GM18499 (cell line): Measurements from ENCODE around the gene ALDH3B2.
"Not testable (repeated sequence)": the region's sequence is repeated elsewhere in the genome, so short reads cannot be mapped to it uniquely, and the experiment has no call there.

Experiments
- ATAC-seq: cut with Tn5 transposase; IDR thresholded peaks from one replicate; pipeline ENCODE4 v1.9.1; 2021; ENCODE audit warnings: moderate number of reproducible peaks; ENCODE audit not compliant: insufficient read depth, unreplicated experiment

Gene ALDH3B2

DNA sequence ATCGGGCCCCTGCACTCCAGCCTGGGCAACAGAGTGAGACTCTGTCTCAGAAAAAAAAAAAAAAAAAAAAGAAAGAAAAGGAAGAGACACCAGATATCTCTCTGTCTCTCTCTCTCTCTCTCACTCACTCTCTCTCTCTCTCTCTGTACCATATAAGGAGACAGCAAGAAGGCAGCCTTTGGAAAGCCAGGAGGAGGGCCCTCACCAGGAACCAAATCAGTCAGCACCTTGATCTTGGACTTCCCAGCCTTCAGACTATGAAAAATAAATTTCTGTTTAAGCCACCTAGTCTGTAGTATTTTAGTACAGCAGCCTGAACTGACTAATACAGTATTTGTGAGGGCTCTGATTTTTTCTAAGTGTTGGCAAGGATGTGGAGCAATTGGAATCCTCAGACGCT is 13.6 kb upstream of the ALDH3B2 start:
- no peak for ATAC-seq

DNA sequence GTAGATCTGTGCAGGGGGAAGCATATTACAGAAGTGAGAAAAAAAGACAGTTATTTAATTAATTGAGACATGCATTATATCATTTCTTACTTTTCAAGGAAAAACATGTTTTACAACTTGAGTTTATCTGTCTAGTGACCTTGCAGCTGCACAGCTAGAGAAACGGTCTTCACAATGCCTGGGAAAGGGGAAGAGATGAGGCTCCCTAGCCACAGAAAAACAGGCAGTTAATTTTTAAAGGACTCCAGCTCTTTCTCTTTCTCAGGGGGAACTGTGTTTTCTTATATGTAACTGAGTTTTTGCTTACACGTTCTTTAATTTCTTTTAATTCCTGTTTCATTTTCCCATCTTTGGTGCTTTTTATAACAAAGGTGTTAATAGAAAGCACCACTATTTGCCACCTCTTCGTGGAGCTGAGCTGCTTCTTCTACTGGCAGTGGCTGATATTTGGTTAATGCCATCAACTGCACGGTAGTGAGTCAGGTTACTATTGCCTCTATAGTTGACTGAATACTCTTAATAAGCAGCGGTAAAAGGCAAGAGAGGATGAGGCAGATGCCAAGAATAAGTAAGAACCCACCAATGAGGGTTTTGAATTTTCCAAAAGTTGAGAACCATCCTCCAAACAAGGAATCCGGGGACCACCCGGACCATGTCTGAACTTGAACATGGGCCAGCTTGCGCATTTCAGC is 11.4 kb upstream of the ALDH3B2 start:
- not testable (repeated sequence) for ATAC-seq

DNA sequence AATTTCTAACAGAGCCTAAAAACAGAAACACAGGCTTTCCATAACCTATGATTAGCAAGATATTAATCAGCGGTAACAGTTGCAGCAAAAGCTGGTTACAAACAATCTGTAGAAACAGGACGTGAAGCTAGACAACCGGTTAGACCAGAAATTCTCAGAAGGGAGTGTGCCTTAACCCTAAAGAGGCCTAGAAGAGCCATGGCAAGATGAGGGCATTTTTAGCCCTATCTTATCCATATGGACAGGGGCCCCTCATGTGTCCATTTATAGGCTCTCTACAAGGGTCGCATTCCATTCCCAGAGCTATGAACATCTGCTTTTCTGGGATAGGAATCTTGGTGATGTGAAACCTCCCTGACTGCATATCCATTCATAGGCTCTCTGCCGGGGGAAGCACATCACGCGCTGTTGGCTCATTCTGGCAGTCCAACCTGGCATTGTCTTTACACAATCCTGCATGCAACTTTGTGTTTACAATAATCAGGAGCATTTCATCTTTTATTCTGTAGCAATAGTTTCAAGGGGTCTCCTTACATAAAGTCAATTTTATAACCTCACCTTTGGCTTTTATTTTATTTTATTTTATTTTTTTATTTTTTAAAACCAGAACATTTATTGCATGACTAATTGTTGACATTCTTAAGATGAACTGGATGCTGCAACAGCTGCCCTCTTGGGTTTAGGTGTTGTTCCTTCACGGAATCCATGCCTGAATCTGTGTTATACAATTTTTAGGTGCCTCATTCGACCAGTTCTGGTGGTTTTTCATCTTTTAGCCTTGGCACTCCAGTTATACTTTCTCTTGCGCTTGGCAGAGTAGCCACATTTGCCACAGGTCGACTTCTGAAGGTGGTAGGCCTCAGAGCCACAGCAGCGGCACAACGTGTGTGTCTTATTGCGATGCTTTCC is 8.0 kb upstream of the ALDH3B2 start:
- not testable (repeated sequence) for ATAC-seq

DNA sequence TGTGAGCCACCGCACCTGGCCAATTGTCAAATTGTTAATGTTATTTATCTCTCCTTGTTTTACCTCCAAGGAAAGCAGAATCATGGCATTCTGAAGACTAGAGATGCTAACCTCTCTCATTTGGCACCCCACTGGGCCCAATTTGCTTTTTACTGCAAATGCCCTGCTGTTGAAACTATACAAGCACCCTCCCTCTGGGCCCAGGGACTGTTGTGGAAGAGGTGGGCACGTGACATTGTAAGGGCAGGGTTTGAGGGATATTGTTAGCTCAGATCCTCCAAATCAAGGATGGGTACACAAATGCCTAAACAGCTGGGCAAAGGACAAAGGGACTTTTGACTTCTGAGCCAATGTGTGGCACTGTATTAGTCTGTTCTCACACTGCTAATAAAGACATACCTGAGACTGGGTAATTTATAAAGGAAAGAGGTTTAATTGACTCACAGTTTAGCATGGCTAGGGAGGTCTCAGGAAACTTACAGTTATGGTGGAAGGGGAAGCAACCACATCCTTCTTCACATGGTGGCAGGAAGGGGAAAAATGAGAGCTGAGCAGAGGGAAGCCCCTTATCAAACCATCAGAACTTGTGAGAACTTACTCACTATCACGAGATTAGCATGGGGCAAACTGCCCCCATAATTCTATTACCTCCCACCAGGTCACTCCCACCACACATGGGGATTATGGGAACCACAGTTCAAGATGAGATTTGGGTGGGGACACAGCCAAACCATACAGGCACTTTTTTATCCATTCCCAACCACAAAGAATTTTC is 6.5 kb upstream of the ALDH3B2 start:
- ATAC-seq: no peak

DNA sequence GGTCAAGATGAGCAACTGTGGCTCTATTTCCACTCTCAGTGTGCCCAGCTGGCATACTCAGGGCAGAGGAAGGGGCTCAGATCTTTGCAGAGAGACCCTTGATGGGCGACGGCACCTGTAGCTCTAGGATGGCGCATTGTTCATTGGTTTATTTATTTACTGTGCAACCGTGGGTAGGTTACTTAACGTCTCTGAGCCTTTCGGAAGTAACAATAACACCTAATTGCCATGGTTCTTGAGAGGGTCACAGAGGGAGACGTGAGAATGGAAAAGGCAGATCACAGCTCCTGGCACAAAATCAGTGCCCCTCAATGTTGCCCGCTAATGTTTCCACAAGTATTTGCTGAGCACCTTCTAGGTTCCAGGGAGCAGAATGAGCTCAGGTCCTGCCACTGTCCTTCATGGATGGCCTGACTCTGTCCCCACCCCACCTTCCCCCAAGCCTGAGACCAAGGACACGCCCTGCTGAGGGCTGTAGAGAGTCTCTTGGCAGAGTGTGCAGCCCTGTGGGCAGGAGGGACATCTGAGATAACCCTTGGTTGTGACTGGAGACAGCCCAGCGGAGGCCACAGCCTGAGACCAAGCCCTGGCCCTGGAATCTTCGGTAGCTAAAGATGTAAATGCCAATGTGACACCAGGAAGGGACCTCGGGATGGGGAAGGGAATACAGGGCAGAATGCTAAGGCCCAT is 780 bp upstream of the ALDH3B2 start:
- no peak for ATAC-seq

DNA sequence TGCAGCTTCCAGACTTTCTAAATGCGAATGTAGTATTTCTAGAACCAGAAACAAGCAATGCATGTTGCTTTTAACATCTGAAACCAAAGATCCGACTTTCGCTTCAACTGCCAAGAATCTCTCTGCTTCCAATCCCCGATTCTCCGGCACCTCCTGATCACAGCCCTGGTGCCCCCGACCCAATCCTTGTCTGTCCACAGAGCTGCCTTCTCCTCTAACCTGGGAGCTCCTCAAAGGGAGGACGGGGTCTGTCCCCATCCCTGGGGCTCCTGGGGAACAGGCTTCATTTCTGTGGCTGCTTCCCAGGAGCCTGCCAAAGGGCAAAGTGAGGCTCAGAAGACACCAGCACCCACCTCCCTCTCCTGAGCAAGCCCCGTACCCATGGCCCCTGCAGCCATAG is 521 bp downstream of the ALDH3B2 start:
- no peak for ATAC-seq

DNA sequence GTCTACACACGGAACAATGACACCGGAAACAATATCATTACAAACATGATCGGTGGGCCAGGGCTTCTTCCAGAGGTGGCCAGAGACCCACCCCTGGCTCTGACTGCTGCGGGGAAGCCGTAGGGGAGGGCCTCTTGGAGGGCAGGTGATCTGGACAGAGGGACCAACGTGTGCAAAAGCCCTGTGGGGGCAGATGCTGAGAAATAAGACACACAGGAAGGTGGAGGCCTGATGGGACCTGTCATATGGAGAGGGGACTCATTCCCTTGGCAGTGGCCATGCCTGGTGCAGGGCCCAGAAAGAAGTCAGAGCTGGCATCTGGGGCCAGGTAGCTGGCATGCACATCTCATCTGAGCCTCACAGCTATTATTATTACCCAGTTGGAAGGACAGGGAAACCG is 1.1 kb downstream of the ALDH3B2 start:
- ATAC-seq: no peak

DNA sequence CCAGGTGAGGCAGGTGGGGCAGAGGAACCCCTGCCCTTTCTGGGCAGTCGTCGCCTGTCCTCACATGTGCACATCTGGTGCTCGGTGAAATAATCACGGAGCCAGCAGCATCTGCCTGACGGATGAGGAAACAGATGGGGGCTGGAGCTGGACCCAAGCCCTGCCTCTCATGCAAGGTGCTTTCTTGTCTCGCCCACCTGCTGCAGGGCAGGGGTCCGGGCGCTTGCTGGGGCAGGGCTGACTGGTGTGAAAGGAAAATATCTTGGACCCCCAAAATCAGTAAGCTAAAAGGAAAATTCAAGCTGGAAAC is 3.3 kb downstream of the ALDH3B2 start:
- ATAC-seq: no peak

DNA sequence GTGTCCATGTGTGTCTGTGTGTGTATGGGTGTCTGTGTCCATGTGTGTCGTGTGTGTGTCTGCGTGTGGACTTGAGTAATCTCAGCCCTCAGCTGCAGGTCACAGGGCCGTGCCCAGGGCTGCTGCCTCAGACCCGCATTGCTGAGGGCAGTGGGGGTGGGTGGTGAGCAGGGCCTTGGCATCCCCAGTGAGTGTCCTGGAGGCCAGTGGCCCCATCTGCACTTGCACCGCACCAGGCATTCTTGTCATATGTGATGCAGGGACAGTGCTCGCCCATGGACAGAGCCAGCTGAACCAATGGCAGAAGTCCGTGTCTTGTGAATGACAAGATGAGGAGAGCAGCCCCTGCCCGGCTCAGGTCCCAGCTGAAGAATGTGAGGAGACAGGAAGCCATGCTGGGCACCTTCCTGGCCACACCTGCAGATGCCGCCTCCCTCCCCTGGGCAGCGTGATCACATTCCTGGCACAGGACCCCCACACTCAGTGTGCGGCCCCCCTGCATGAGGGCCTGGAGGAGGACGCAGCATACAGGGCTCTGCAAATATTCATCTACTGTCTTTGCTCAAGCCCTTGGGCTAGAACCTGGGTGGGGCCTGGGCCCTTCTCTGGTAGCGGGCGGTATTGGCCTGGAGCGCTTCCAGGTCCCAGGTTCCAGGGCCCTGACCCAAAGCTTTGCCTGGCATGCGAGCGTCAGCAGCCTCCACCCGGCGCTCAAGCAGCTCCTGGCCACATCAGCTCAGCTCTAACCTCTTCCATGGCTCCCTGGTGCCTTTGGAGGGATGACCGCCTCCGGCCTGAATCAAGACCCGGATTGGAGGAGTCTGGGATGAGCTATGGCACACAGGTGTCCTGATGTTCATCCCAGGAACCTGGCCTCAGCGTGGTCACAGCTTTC is 3.9 kb downstream of the ALDH3B2 start:
- ATAC-seq: no peak

DNA sequence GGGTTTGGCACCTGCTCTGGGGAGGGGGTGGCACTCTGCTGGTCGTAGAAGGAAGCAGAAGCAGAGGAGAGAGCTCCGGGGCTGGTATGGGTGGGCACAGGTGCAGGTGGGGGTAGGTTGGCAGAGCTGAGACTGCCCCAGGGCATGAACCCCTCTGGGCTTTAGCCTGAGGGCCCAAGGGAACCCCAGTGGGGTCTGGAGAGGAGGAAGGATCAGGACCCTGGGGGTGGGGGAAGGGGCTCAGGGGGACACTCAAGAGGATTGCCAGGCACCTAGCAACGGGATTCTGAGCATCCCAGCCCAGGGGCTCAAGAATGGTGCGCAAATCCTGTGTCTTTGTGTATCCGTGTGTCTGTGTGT is 6.3 kb downstream of the ALDH3B2 start:
- ATAC-seq: no peak

DNA sequence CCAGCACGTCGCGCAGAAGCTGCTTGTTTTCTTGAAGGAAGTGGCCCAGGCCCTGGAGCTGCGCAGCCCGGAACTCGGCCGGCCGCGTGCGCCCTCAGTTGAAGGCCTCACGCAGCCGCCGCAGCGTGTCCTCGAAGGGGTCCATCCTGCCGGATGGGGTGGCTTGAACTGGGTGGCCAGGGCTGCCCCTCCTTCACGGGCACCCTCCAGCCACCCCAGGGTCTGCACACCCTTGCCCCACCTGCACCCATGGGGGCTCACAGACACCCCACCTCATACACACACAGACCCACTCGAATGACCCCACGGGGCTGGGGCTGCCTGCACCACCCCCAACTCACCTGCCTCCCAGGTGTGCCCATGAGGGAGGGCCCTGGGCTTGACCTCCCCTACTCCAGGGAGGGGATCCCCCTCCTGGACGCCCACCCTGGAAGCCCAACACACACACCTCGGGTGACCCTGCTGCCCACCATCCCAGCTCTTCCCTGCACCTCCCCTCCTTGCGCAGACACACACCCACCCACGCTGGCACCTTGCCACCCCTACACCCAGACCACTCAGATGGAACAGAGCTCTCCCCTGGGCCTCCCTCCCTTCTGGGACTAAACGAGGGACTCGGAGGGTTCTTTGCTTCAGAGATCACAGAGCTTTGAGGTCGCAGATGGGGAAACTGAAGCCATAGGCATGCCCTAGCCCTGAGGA is 6.8 kb downstream of the ALDH3B2 start:
- no peak for ATAC-seq

DNA sequence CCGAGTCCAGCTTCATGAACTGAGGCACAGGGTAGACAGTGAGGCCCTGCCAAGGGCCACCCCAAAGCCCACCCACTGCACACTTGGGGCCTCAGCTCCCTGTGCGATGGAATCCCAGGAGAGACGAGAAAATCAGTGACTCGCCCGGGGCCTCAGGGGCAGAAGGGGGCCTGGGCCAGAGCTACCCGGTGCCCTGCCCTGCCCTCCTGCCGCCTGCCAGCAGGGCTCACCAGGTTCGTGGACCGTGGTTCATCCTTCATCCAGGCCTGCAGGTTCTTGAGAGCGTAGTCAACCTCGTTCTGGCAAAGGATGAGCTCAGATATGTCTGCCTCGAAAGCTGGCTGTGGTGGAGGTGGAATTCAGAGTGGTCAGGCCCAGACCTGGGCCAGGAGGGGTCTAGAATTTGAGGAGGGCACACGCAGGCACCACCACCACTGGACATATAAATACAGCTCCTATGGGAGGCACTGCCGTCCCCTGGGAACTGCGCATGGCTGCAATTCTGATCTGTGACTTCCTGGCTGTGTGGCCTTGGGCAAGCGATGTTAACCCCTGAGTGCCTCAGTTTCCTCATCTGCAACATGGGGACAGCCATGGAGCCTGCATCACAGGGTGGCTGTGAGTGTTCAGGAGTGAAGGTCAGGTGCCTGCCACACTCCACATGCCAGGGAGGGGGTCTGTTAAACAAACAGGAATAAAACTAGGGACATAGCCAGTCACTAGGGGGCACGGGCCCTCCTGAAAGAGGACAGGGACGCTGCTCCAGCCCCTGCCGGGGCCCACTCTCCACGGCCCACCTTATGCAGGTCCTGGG is 7.5 kb downstream of the ALDH3B2 start:
- ATAC-seq: no peak

DNA sequence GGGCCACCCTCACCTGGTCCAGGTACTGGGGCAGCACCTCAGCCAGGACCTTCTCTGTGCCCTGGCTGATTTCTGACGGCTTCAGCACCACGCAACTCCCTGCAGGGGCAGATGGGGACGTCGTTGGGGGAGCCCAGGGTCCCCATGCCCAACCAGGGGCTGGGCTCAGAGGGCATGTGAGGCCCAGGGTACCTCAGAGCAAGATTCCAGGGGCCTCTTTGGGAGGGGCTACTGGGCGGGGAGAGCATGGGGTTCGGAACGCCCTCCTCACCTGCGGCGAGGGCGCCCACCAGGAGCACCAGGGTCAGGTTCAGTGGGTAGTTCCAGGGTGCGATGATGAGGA is 8.1 kb downstream of the ALDH3B2 start:
- no peak for ATAC-seq

DNA sequence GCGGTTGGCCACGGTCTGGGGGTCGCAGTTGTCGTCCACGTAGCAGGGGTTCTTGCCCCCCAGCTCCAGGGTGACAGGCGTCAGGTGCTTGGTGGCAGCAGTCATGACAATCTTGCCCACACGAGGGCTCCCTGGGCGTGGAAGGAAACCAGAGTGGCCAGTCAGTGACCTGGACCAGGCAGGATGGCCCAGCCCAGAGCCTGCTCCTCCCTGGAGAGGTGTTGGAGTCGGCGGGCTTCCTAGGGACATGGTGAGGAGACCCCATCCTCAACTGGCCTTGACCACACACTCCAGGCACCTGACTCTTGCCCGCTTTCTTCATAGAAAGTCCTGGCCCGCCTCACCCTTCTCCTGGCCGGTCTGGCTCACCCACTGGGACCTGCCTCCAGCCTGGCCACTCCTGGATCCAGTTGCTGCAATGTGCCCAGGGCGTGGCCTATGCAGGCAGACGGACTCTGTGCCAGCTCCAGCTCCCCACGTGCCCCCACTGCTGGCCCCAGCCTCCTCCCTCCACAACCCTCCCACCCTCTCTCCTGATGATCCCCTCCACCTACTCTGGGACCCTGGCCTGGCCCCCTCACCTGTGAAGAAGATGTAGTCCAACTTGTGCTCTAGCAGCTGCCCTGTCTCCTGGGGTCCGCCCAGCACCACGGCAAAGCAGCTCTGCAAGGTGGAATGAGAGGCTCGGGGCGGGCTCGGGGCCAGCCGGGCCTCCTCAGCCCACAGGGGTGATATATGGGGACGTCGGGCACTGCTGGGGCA is 8.7 kb downstream of the ALDH3B2 start:
- ATAC-seq: no peak

DNA sequence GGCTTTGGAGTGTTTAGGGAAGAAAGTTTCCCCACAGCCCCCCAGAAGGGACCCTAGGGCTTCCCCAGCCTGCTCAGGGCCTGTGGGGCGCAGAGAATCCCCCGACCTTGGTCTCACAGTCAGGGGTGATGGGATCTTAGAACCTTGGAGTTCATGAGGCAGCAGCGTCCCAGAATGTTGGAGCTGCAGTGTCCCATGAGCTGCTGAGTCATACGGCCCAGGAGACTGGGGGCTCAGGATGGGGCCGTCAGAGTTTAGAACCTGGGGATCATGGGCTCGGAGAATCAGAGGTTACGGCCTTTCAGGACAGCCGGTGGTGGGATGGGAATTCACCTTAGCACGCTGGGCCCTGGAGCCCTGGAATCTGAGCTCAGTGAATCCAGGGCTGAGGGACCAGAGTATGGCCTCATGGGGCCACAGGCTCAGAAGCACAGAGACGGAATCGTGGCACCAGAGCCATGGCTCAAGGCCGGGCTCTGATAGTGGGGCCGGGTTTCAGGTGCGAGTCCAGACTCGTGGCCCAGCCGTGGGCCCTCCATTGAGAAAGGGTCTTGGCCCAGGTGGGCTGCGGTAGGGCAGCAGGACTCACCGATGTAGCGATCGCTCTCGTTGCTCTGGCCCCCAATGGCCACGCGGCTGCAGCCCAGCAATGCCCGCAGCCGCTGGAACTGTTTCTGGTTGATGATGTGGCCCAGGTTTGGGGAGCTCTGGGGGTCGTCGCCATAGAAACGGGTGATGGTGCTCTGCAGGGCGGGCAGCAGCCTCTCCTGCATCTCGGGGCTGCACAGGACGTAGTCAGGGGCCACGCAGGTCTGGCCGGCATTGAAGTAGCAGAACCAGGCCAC is 9.5 kb downstream of the ALDH3B2 start:
- no peak for ATAC-seq

DNA sequence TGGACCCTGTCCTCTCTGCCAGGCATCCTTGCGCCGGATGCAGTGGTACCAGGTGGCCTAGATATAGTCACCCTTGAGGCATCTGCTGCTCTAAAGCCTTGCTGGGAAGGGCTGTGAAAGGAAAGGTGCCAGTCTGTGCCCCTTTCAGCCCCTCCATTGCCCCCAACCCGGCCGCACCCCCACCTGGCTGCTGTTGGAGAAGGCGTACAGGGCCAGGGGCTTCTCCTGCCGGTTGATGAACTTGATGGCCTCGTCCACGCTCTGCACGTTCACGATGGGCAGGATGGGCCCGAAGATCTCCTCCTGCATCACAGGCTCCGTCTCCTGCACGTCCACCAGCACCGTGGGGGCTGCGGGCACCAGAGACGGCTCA is 10.2 kb downstream of the ALDH3B2 start:
- ATAC-seq: no peak
